ENCODE measurements around the gene PTGES.

DNA sequence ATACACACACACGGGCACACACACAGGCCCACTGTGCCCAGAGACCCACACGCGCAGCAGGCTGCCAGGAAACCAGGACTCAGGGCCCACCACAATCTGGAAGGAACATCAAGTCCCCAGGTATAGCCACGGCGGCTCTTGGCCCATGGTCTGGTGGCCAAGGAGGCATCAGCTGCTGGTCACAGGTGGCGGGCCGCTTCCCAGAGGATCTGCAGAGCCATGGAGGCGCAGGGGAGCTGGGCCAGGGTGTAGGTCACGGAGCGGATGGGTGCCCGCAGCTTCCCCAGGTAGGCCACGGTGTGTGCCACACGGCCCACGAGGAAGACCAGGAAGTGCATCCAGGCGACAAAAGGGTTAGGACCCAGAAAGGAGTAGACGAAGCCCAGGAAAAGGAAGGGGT lies 13.4 kb downstream of the PTGES start:
- TF ChIP-seq CTCF (conservative IDR thresholded peaks at IDR 0.05; ENCODE audit: low read depth in 2 of 2) (no peak), POLR2AphosphoS5 (IDR thresholded peaks at IDR 0.05; ENCODE audit: low read depth) (no peak), CREB1 (CRISPR knock-in tag; IDR thresholded peaks at IDR 0.05; ENCODE audit: low read depth) (no peak), EZH2 (IDR thresholded peaks at IDR 0.05; ENCODE audit: low read depth, unreplicated experiment) (no peak), ETS1 (IDR thresholded peaks at IDR 0.05) (no peak), JUNB (IDR thresholded peaks at IDR 0.05; ENCODE audit: unreplicated experiment) (no peak), EZH2phosphoT487 (IDR thresholded peaks at IDR 0.05; ENCODE audit: unreplicated experiment) (no peak), ZNF462 (CRISPR knock-in tag; IDR thresholded peaks at IDR 0.05) (no peak), NANOG (IDR thresholded peaks at IDR 0.05; ENCODE audit: borderline replicate concordance) (no peak), ZNF114 (CRISPR knock-in tag; IDR thresholded peaks at IDR 0.05) (no peak), STAT1 (IDR thresholded peaks at IDR 0.05; ENCODE audit: unreplicated experiment) (no peak), ZNF331 (CRISPR knock-in tag; IDR thresholded peaks at IDR 0.05; ENCODE audit: low read depth) (no peak)
- TF ChIP-seq, protein P1, sequence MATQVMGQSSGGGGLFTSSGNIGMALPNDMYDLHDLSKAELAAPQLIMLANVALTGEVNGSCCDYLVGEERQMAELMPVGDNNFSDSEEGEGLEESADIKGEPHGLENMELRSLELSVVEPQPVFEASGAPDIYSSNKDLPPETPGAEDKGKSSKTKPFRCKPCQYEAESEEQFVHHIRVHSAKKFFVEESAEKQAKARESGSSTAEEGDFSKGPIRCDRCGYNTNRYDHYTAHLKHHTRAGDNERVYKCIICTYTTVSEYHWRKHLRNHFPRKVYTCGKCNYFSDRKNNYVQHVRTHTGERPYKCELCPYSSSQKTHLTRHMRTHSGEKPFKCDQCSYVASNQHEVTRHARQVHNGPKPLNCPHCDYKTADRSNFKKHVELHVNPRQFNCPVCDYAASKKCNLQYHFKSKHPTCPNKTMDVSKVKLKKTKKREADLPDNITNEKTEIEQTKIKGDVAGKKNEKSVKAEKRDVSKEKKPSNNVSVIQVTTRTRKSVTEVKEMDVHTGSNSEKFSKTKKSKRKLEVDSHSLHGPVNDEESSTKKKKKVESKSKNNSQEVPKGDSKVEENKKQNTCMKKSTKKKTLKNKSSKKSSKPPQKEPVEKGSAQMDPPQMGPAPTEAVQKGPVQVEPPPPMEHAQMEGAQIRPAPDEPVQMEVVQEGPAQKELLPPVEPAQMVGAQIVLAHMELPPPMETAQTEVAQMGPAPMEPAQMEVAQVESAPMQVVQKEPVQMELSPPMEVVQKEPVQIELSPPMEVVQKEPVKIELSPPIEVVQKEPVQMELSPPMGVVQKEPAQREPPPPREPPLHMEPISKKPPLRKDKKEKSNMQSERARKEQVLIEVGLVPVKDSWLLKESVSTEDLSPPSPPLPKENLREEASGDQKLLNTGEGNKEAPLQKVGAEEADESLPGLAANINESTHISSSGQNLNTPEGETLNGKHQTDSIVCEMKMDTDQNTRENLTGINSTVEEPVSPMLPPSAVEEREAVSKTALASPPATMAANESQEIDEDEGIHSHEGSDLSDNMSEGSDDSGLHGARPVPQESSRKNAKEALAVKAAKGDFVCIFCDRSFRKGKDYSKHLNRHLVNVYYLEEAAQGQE (IDR thresholded peaks at IDR 0.05; ENCODE audit: unreplicated experiment): no peak

All from GM23338 (cell line).